Hepatocyte (in vitro differentiated cells): ENCODE measurements around the gene PRCP. TPM values are rescaled to one million over a fixed set of nuclear protein-coding genes. Genes with fewer than 3 reads are reported as not detected.

ENCODE experiments used
- DNase-seq: peaks from one replicate; pipeline ENCODE4 v3.0.0-alpha.2; 2016; ENCODE audit warnings: low spot score
- H2AFZ ChIP-seq: fragments of 200-600 bp; sonication (generic); 2 replicates; pipeline ENCODE4 v1.6.0; 2016; ENCODE audit warnings: antibody characterized with exemption, mild to moderate bottlenecking
- H3K27ac ChIP-seq: fragments of 200-600 bp; sonication (generic); 2 replicates; pipeline ENCODE4 v1.5.1; 2016; ENCODE audit warnings: mild to moderate bottlenecking
- H3K27me3 ChIP-seq: fragments of 200-600 bp; sonication (generic); 2 replicates; pipeline ENCODE4 v1.6.1; 2016
- H3K36me3 ChIP-seq: fragments of 200-600 bp; sonication (generic); replicated peaks from 2 replicates; pipeline ENCODE4 v1.5.1; 2016; ENCODE audit warnings: low read depth; ENCODE audit not compliant: insufficient read depth
- H3K4me1 ChIP-seq: fragments of 200-600 bp; sonication (generic); 2 replicates; pipeline ENCODE4 v1.5.1; 2016; ENCODE audit warnings: mild to moderate bottlenecking, moderate library complexity; ENCODE audit not compliant: insufficient read depth
- H3K4me2 ChIP-seq: fragments of 200-600 bp; sonication (generic); 2 replicates; pipeline ENCODE4 v1.6.0; 2016
- H3K4me3 ChIP-seq: fragments of 200-600 bp; sonication (generic); 2 replicates; pipeline ENCODE4 v1.5.1; 2016; ENCODE audit warnings: mild to moderate bottlenecking
- H3K79me2 ChIP-seq: fragments of 200-600 bp; sonication (generic); 2 replicates; pipeline ENCODE4 v1.6.0; 2017; ENCODE audit warnings: mild to moderate bottlenecking
- H3K9me2 ChIP-seq: fragments of 200-600 bp; sonication (generic); replicated peaks from 2 replicates; pipeline ENCODE4 v1.6.0; 2017; ENCODE audit warnings: mild to moderate bottlenecking; ENCODE audit not compliant: insufficient read depth
- H3K9me3 ChIP-seq: fragments of 200-600 bp; sonication (generic); 2 replicates; pipeline ENCODE4 v1.5.1; 2016; ENCODE audit warnings: low read depth, mild to moderate bottlenecking
- H4K20me1 ChIP-seq: fragments of 200-600 bp; sonication (generic); 2 replicates; pipeline ENCODE4 v1.6.0; 2016; ENCODE audit warnings: mild to moderate bottlenecking; ENCODE audit not compliant: insufficient read depth, poor library complexity, severe bottlenecking
- EZH2 ChIP-seq: fragments of 200-600 bp; sonication (generic); IDR thresholded peaks from 2 replicates; pipeline ENCODE4 v1.6.1; 2016; ENCODE audit warnings: antibody characterized with exemption, mild to moderate bottlenecking, borderline replicate concordance
- EZH2phosphoT487 ChIP-seq: fragments of 200-600 bp; sonication (generic); IDR thresholded peaks from one replicate; pipeline ENCODE4 v1.6.1; 2018; ENCODE audit warnings: antibody characterized with exemption, mild to moderate bottlenecking, low read depth, moderate library complexity; ENCODE audit not compliant: unreplicated experiment, severe bottlenecking
- WGBS: methylation state at CpG from one replicate; pipeline ENCODE4 v1.1.6; 2016; ENCODE audit warnings: low lambda C conversion rate; ENCODE audit errors: missing lambda C conversion rate; 5-methylcytosine and 5-hydroxymethylcytosine counted together
- polyA plus RNA-seq: library from polyadenylated mRNA; unstranded; fragments of >200 nt; fragmentation: Nextera tagmentation; extraction: Ambion mirVana; gene quantifications from 2 replicates; pipeline ENCODE4 v1.2.1, GENCODE V29; 2016
- total RNA-seq: library from RNA; depleted of rRNA; stranded (reverse); fragments of >200 nt; gene quantifications from 2 replicates; pipeline ENCODE4 v1.2.3, GENCODE V29; 2014
- TF ChIP-seq, protein P1 (sequence below): fragments of 200-600 bp; sonication (generic); IDR thresholded peaks from 2 replicates; pipeline ENCODE4 v1.5.1; 2016; ENCODE audit warnings: antibody characterized with exemption, mild to moderate bottlenecking; ENCODE audit not compliant: poor library complexity

PRCP gene
- total and polyA plus RNA-seq, 2 experiments from 2014 or later, result 46.8 to 53.0 TPM

DNA sequence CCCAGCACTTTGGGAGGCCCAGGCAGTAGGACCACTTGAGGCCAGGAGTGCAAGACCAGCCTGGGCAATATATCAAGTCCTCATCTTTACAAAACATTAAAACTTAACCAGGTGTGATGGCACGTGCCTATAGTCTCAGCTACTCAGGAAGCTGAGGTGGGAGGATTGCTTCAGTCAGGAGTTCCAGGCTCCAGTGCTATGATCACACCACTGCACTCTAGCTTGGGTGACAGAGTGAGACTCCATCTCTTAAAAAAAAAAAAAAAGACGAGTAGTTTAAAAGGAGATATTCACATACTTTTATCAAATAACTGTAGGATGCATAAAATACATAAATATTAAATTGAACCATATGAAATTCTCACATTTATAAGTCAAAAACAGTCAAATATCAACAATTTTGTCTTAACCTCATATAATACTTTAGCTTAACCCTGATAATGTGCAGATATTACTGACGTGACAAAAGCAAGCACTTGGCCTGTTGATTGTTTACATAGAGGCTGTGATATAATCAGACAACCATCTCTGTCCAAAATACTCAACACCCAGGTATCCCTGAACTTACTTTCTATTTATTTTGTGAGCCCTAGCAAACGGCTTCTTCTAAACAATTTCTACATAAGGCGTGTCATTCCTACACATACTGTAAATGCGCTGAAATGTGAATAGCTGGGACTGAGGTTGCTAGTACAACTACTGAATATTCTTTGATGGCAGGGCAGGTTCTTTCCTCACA, 57.0 kb downstream of the PRCP start:
- Histone ChIP-seq H3K27ac (no peak overlapping the region), H3K9me2 (no peaks in the 10 kb centered on the region), H3K9me3 (no peaks in the 10 kb centered on the region), H3K79me2 (no peaks in the 10 kb centered on the region), H3K4me2 (no peak overlapping the region), H4K20me1 (no peaks in the 10 kb centered on the region), H3K4me1 (no peaks in the 10 kb centered on the region), H3K4me3 (no peak overlapping the region), H3K36me3 (no peaks in the 10 kb centered on the region), H3K27me3 (no peaks in the 10 kb centered on the region), H2AFZ (no peak overlapping the region)
- DNase-seq, result no peak
- 86% methylated on average over 6 of the region's 6 CpGs for WGBS
- TF ChIP-seq, protein P1, sequence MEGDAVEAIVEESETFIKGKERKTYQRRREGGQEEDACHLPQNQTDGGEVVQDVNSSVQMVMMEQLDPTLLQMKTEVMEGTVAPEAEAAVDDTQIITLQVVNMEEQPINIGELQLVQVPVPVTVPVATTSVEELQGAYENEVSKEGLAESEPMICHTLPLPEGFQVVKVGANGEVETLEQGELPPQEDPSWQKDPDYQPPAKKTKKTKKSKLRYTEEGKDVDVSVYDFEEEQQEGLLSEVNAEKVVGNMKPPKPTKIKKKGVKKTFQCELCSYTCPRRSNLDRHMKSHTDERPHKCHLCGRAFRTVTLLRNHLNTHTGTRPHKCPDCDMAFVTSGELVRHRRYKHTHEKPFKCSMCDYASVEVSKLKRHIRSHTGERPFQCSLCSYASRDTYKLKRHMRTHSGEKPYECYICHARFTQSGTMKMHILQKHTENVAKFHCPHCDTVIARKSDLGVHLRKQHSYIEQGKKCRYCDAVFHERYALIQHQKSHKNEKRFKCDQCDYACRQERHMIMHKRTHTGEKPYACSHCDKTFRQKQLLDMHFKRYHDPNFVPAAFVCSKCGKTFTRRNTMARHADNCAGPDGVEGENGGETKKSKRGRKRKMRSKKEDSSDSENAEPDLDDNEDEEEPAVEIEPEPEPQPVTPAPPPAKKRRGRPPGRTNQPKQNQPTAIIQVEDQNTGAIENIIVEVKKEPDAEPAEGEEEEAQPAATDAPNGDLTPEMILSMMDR, result no peak
- TF ChIP-seq EZH2phosphoT487 (no peak), EZH2 (no peak)

DNA sequence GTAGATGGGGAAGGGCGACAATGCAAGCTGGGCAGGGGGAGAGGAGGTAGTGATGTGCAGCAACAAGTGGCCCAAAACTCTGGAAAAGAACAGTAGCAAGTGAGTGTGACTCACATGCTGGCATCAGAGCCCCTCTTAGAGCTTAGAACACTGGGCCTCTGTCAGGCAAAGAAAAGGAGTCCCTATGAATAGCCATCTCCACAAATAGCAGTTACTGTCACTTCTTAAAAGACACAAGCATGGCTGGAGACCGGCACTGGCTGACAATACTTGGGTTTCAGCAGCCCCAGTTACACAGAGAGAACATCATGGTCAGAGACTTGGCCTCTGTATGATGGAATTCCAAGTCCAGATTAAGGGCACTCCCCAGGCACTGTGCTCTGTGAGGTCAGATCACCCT, 58.2 kb downstream of the PRCP start:
- no peaks in the 10 kb centered on the region for H4K20me1 ChIP-seq
- no peak overlapping the region for H2AFZ ChIP-seq
- H3K36me3 ChIP-seq, result no peaks in the 10 kb centered on the region
- no peaks in the 10 kb centered on the region for H3K9me3 ChIP-seq
- H3K79me2 ChIP-seq, result no peaks in the 10 kb centered on the region
- H3K9me2 ChIP-seq, result no peaks in the 10 kb centered on the region
- H3K27ac ChIP-seq, result no peak overlapping the region
- H3K4me1 ChIP-seq, result no peaks in the 10 kb centered on the region
- DNase-seq, result no peak
- H3K27me3 ChIP-seq, result no peaks in the 10 kb centered on the region
- H3K4me2 ChIP-seq, result no peak overlapping the region
- TF ChIP-seq EZH2phosphoT487 (no peak), EZH2 (no peak)
- TF ChIP-seq, protein P1, result no peak
- H3K4me3 ChIP-seq, result no peak overlapping the region
- WGBS, result 71% methylated on average over 2 of the region's 2 CpGs

DNA sequence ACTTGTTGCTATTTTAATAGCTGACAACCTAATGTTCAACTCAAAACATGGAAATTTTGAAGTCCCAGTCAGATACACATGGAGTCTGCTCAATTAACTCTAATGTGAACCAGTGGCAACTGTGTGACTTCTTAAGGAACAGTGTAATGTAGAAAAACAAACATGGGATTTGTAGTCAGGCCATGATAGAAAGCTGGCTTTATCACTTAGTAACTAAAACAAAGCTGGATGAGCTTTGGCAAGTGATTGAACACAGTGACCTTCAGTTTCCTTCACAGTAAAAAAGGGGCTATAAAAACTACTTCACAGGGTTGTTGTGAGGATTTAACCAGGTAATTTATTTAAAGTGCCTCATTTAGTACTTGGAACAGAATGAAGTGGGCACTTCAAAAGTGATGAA, 62.6 kb downstream of the PRCP start:
- Histone ChIP-seq H3K27ac (no peak overlapping the region), H4K20me1 (no peaks in the 10 kb centered on the region), H3K9me3 (no peaks in the 10 kb centered on the region), H3K4me3 (no peak overlapping the region), H3K4me2 (no peak overlapping the region), H3K27me3 (no peaks in the 10 kb centered on the region), H3K4me1 (no peaks in the 10 kb centered on the region), H3K9me2 (no peaks in the 10 kb centered on the region), H3K36me3 (no peaks in the 10 kb centered on the region), H3K79me2 (no peaks in the 10 kb centered on the region), H2AFZ (no peak overlapping the region)
- peak; percentile 10 for DNase-seq
- TF ChIP-seq EZH2phosphoT487, result no peak
- no peak for TF ChIP-seq EZH2
- TF ChIP-seq, protein P1, result no peak

DNA sequence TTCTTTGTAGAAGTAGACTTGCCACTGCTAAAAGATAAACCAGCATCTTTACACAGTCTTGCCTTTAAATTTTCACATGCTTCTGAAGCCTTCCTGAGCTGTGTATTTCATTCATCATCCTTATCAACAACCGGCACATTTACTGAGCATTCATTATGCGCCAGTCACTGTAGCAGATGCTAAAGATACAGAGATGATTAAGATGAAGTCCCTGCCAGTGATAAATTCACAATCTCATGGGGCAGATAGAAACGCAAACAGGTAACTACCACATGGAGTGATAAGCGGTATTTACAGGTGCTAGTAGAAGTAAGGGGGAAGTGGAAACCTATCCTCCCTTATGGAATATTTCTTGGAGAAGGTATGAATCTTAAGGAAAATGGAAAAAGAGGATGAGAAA, 67.2 kb downstream of the PRCP start:
- H3K9me2 ChIP-seq, result no peaks in the 10 kb centered on the region
- no peaks in the 10 kb centered on the region for H4K20me1 ChIP-seq
- DNase-seq, result no peak
- H2AFZ ChIP-seq, result no peak overlapping the region
- no peaks in the 10 kb centered on the region for H3K27me3 ChIP-seq
- H3K4me3 ChIP-seq, result no peak overlapping the region
- H3K4me1 ChIP-seq, result no peaks in the 10 kb centered on the region
- H3K79me2 ChIP-seq, result no peaks in the 10 kb centered on the region
- WGBS, result 79% methylated on average over 4 of the region's 4 CpGs
- H3K4me2 ChIP-seq, result no peak overlapping the region
- H3K36me3 ChIP-seq, result no peaks in the 10 kb centered on the region
- no peak overlapping the region for H3K27ac ChIP-seq
- no peaks in the 10 kb centered on the region for H3K9me3 ChIP-seq
- TF ChIP-seq, protein P1, result no peak
- TF ChIP-seq EZH2phosphoT487, result no peak
- no peak for TF ChIP-seq EZH2
